SK-N-SH (cell line): ENCODE measurements around the gene EFTUD2. TPM values are rescaled to one million over a fixed set of nuclear protein-coding genes. Genes with fewer than 3 reads are reported as not detected.

ENCODE experiments used
- CTCF ChIA-PET: fragments of 300-600, 350-600 bp; formaldehyde crosslinking; extraction: SDS; loops from one replicate; lab custom pipeline; 2021; lab: Yijun Ruan, JAX
- POLR2A ChIA-PET: fragments of 350-600 bp; sonication (Branson Sonifier 250); formaldehyde crosslinking; extraction: SDS; loops from one replicate; lab custom pipeline; 2020; ENCODE audit warnings: antibody characterized with exemption, inconsistent platforms; lab: Yijun Ruan, JAX
- DNase-seq: peaks from one replicate; pipeline ENCODE4 v3.0.0; 2012
- H2AFZ ChIP-seq: fragments of 200-600 bp; sonication (generic); 2 replicates; pipeline ENCODE4 v1.8.1; 2016; ENCODE audit warnings: antibody characterized with exemption, mild to moderate bottlenecking, low read depth
- H3F3A ChIP-seq: fragments of 200-600 bp; sonication (generic); replicated peaks from 2 replicates; pipeline ENCODE3; 2016; ENCODE audit warnings: antibody characterized with exemption, mild to moderate bottlenecking; ENCODE audit not compliant: insufficient read depth
- H3K27ac ChIP-seq, 2 experiments: fragments of 200-500 bp in 1 of 2; fragments of 200-600 bp in 1 of 2; sonication (Bioruptor generic) in 1 of 2; sonication (generic), shearing (Covaris generic) in 1 of 2; 2 replicates each; pipeline versions ENCODE4 v1.5.1 to v1.6.1; 2014 to 2016; ENCODE audit warnings: low read depth in 2 of 2, inconsistent platforms in 1 of 2, low read length in 1 of 2, mild to moderate bottlenecking in 1 of 2, mixed read lengths in 1 of 2
- H3K27me3 ChIP-seq: fragments of 200-600 bp; sonication (generic), shearing (Covaris generic); 2 replicates; pipeline ENCODE4 v1.6.1; 2016; ENCODE audit warnings: mixed run types; ENCODE audit not compliant: insufficient read depth
- H3K36me3 ChIP-seq, 2 experiments: fragments of 200-500 bp in 1 of 2; fragments of 200-600 bp in 1 of 2; sonication (Bioruptor generic) in 1 of 2; sonication (generic) in 1 of 2; replicated peaks in 1 of 2; 2 replicates each; pipeline versions ENCODE3 to v1.5.1; 2014 to 2016; ENCODE audit warnings: low read length in 1 of 2, mild to moderate bottlenecking in 1 of 2; ENCODE audit not compliant: insufficient read depth in 2 of 2, control insufficient read depth in 1 of 2
- H3K4me1 ChIP-seq, 2 experiments: fragments of 200-500 bp in 1 of 2; fragments of 200-600 bp in 1 of 2; sonication (Bioruptor generic) in 1 of 2; sonication (generic), shearing (Covaris generic) in 1 of 2; 2 replicates each; pipeline versions ENCODE4 v1.5.1 to v1.6.1; 2014 to 2016; ENCODE audit warnings: low read depth in 1 of 2, low read length in 1 of 2, mixed run types in 1 of 2; ENCODE audit not compliant: insufficient read depth in 2 of 2, control insufficient read depth in 1 of 2
- H3K4me2 ChIP-seq: fragments of 200-600 bp; sonication (generic), shearing (Covaris generic); 2 replicates; pipeline ENCODE4 v1.6.1; 2017; ENCODE audit warnings: mixed run types
- H3K4me3 ChIP-seq, 2 experiments: fragments of 200-500 bp in 1 of 2; fragments of 200-600 bp in 1 of 2; sonication (Bioruptor generic) in 1 of 2; sonication (generic), shearing (Covaris generic) in 1 of 2; 2 replicates each; pipeline versions ENCODE4 v1.5.1 to v1.8.1; 2014 to 2016; ENCODE audit warnings: low read depth in 2 of 2, inconsistent platforms in 1 of 2, low read length in 1 of 2, mild to moderate bottlenecking in 1 of 2, mixed read lengths in 1 of 2, moderate library complexity in 1 of 2
- H3K79me2 ChIP-seq: fragments of 200-600 bp; sonication (generic); 2 replicates; pipeline ENCODE4 v1.8.1; 2017; ENCODE audit warnings: mild to moderate bottlenecking; ENCODE audit not compliant: insufficient read depth
- H3K9ac ChIP-seq: fragments of 200-600 bp; sonication (generic); 2 replicates; pipeline ENCODE4 v1.6.1; 2017; ENCODE audit warnings: mixed run types
- H3K9me2 ChIP-seq: fragments of 200-600 bp; sonication (generic); 2 replicates; pipeline ENCODE4 v1.6.1; 2017; ENCODE audit warnings: mixed run types
- H3K9me3 ChIP-seq: fragments of 200-600 bp; sonication (generic); 2 replicates; pipeline ENCODE4 v1.6.1; 2017; ENCODE audit warnings: mixed run types, mild to moderate bottlenecking, moderate library complexity
- H4K20me1 ChIP-seq: fragments of 200-600 bp; sonication (generic); 2 replicates; pipeline ENCODE4 v1.6.1; 2017; ENCODE audit warnings: mild to moderate bottlenecking, mixed run types; ENCODE audit not compliant: insufficient read depth
- EZH2phosphoT487 ChIP-seq: fragments of 200-600 bp; sonication (generic); IDR thresholded peaks from 2 replicates; pipeline ENCODE4 v1.6.1; 2017; ENCODE audit warnings: low read depth, mixed run types, mild to moderate bottlenecking, antibody characterized with exemption, moderate library complexity, borderline replicate concordance
- FOSL2 ChIP-seq: IDR thresholded peaks from 2 replicates; pipeline ENCODE4 v1.4.0; 2012; ENCODE audit warnings: low read depth, mild to moderate bottlenecking, moderate library complexity, borderline replicate concordance
- FOXM1 ChIP-seq: IDR thresholded peaks from 2 replicates; pipeline ENCODE4 v1.4.0; 2012; ENCODE audit warnings: low read depth, mild to moderate bottlenecking
- JUND ChIP-seq: IDR thresholded peaks from 2 replicates; pipeline ENCODE4 v1.4.0; 2012
- MEF2A ChIP-seq: IDR thresholded peaks from 2 replicates; pipeline ENCODE4 v1.4.0; 2012; ENCODE audit warnings: low read depth, borderline replicate concordance
- MXI1 ChIP-seq: IDR thresholded peaks from 2 replicates; pipeline ENCODE4 v1.6.1; 2012; ENCODE audit warnings: mild to moderate bottlenecking, low read depth, low read length, improper control_type of control experiment
- NRF1 ChIP-seq: IDR thresholded peaks from 2 replicates; pipeline ENCODE4 v1.6.1; 2012; ENCODE audit warnings: low read depth, mild to moderate bottlenecking, low read length
- PBX3 ChIP-seq: IDR thresholded peaks from 2 replicates; pipeline ENCODE4; 2012
- POLR2AphosphoS5 ChIP-seq: IDR thresholded peaks from 2 replicates; pipeline ENCODE4 v1.6.1; 2012; ENCODE audit warnings: low read depth, low read length
- RAD21 ChIP-seq: IDR thresholded peaks from 2 replicates; pipeline ENCODE4 v1.6.1; 2012; ENCODE audit warnings: mild to moderate bottlenecking, low read length
- RCOR1 ChIP-seq: fragments of 150-350 bp; IDR thresholded peaks from 2 replicates; pipeline ENCODE4 v1.6.1; 2017; ENCODE audit warnings: antibody characterized with exemption, low read length
- RFX5 ChIP-seq: IDR thresholded peaks from 2 replicates; pipeline ENCODE4 v1.6.1; 2012; ENCODE audit warnings: mild to moderate bottlenecking, improper control_type of control experiment, low read length
- SMC3 ChIP-seq: IDR thresholded peaks from 2 replicates; pipeline ENCODE4 v1.6.1; 2012; ENCODE audit warnings: low read depth, low read length, improper control_type of control experiment
- TCF12 ChIP-seq: IDR thresholded peaks from 2 replicates; pipeline ENCODE4 v1.4.0; 2012
- TEAD4 ChIP-seq: IDR thresholded peaks from 2 replicates; pipeline ENCODE4 v1.4.0; 2012; ENCODE audit warnings: mild to moderate bottlenecking, borderline replicate concordance; ENCODE audit not compliant: insufficient read depth
- USF1 ChIP-seq: IDR thresholded peaks from 2 replicates; pipeline ENCODE4 v1.4.0; 2012; ENCODE audit warnings: low read depth, borderline replicate concordance
- USF2 ChIP-seq: fragments of 150-350 bp; IDR thresholded peaks from 2 replicates; pipeline ENCODE4 v1.6.1; 2017; ENCODE audit warnings: antibody characterized with exemption, low read length, low read depth, borderline replicate concordance
- ZBTB33 ChIP-seq: IDR thresholded peaks from 2 replicates; pipeline ENCODE4 v1.4.0; 2012; ENCODE audit warnings: low read depth, borderline replicate concordance
- WGBS: methylation state at CpG from one replicate; pipeline ENCODE4 v1.1.6; 2017; ENCODE audit warnings: low lambda C conversion rate; 5-methylcytosine and 5-hydroxymethylcytosine counted together
- polyA plus RNA-seq, 3 experiments: library from polyadenylated mRNA; depleted of rRNA; stranded (reverse); fragments of >200 nt; gene quantifications; 2 replicates each; pipeline ENCODE4 v1.2.3, GENCODE V29; 2012
- TF ChIP-seq, protein P1 (sequence below): fragments of 150-350 bp; IDR thresholded peaks from 2 replicates; pipeline ENCODE4 v1.6.1; 2016; ENCODE audit warnings: mild to moderate bottlenecking, low read depth, low read length

Gene EFTUD2
- polyA plus RNA-seq, 1 of the 3 experiments (the other 2 are of a cell fraction), result 82.9 TPM

GRCh38 chr17:44904001-44904984 lies 5.0 kb upstream of the EFTUD2 start:
- TF ChIP-seq FOSL2 (no peak), RAD21 (no peak), TCF12 (no peak), SMC3 (no peak), RFX5 (no peak), NRF1 (no peak), FOXM1 (no peak), POLR2AphosphoS5 (no peak), JUND (no peak), EZH2phosphoT487 (no peak), RCOR1 (no peak), PBX3 (no peak), MXI1 (no peak)
- no peaks in the 10 kb centered on the region; the same call in 1 of the 2 replicates for H3K79me2 ChIP-seq
- H3K27ac ChIP-seq, result peak overlapping the region in 1 of 2 experiments; percentile 98; a peak in 1 of 4 replicates
- H2AFZ ChIP-seq, result no peak overlapping the region
- H3K9me3 ChIP-seq, result no peaks in the 10 kb centered on the region
- WGBS, result 97% methylated on average over 15 of the region's 35 CpGs
- H4K20me1 ChIP-seq, result no peaks in the 10 kb centered on the region
- H3K4me1 ChIP-seq, result peaks cover 8 to 47% of the 10 kb centered on the region in 2 experiments; a peak in 3 of 4 replicates
- H3K27me3 ChIP-seq, result no peaks in the 10 kb centered on the region
- no peak for DNase-seq
- H3K9me2 ChIP-seq, result no peaks in the 10 kb centered on the region
- H3K4me3 ChIP-seq, result no peak overlapping the region
- H3K9ac ChIP-seq, result no peak overlapping the region
- peaks cover 36% of the 10 kb centered on the region for H3F3A ChIP-seq
- no peaks in the 10 kb centered on the region for H3K36me3 ChIP-seq
- H3K4me2 ChIP-seq, result no peak overlapping the region; the same call in 1 of the 2 replicates
- ChIA-PET CTCF (interaction anchor here (1.0 to 4.9 kb wide), 6 partner anchors 13 to 125 kb away, joined by 3 to 25 read pairs (median 8); no protein-coding TSS in a partner anchor), POLR2A (interaction anchor here (0.6 kb wide), 1 partner anchor 82 kb away, joined by 6 read pairs; no protein-coding TSS in a partner anchor)

- H3K4me2 ChIP-seq, result no peak overlapping the region
- 84% methylated on average over 6 of the region's 8 CpGs for WGBS
- ChIA-PET POLR2A (no interaction called here), CTCF (interaction anchor here (1.8 to 6.8 kb wide), 5 partner anchors 17 to 233 kb away, joined by 4 to 38 read pairs (median 8); partner anchors contain the start of gene ACBD4)
- H3K9me2 ChIP-seq, result no peaks in the 10 kb centered on the region
- no peak for DNase-seq
- H3K27me3 ChIP-seq, result no peaks in the 10 kb centered on the region
- no peak overlapping the region for H3K4me3 ChIP-seq
- H3K9ac ChIP-seq, result no peak overlapping the region
- peaks cover 32% of the 10 kb centered on the region for H3F3A ChIP-seq
- no peaks in the 10 kb centered on the region for H4K20me1 ChIP-seq
- peaks cover 8 to 47% of the 10 kb centered on the region in 2 experiments; a peak in 3 of 4 replicates for H3K4me1 ChIP-seq
- no peak overlapping the region for H2AFZ ChIP-seq
- peaks cover 10% of the 10 kb centered on the region for H3K79me2 ChIP-seq
- H3K36me3 ChIP-seq, result no peaks in the 10 kb centered on the region
- no peaks in the 10 kb centered on the region for H3K9me3 ChIP-seq
- H3K27ac ChIP-seq, result no peak overlapping the region
- TF ChIP-seq ZBTB33 (no peak), USF1 (no peak), USF2 (no peak), TEAD4 (no peak), RAD21 (no peak), POLR2AphosphoS5 (no peak), SMC3 (no peak), RFX5 (no peak), MEF2A (no peak)
- TF ChIP-seq, protein P1, sequence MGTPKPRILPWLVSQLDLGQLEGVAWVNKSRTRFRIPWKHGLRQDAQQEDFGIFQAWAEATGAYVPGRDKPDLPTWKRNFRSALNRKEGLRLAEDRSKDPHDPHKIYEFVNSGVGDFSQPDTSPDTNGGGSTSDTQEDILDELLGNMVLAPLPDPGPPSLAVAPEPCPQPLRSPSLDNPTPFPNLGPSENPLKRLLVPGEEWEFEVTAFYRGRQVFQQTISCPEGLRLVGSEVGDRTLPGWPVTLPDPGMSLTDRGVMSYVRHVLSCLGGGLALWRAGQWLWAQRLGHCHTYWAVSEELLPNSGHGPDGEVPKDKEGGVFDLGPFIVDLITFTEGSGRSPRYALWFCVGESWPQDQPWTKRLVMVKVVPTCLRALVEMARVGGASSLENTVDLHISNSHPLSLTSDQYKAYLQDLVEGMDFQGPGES, result no peak
These were observed 3.9 kb upstream of the EFTUD2 start for GRCh38 chr17:44903012-44903685.
